GM20431 (cell line): ENCODE measurements around the gene SLC7A6.

ENCODE experiments used
- in situ Hi-C: fragments of 300-500 bp; cut with MseI, MboI; formaldehyde crosslinking; loops from one replicate; pipeline ENCODE4 v1.15.0; 2020; ENCODE audit warnings: low sequenced_read_pairs; ENCODE audit not compliant: unreplicated experiment

SLC7A6 gene

DNA sequence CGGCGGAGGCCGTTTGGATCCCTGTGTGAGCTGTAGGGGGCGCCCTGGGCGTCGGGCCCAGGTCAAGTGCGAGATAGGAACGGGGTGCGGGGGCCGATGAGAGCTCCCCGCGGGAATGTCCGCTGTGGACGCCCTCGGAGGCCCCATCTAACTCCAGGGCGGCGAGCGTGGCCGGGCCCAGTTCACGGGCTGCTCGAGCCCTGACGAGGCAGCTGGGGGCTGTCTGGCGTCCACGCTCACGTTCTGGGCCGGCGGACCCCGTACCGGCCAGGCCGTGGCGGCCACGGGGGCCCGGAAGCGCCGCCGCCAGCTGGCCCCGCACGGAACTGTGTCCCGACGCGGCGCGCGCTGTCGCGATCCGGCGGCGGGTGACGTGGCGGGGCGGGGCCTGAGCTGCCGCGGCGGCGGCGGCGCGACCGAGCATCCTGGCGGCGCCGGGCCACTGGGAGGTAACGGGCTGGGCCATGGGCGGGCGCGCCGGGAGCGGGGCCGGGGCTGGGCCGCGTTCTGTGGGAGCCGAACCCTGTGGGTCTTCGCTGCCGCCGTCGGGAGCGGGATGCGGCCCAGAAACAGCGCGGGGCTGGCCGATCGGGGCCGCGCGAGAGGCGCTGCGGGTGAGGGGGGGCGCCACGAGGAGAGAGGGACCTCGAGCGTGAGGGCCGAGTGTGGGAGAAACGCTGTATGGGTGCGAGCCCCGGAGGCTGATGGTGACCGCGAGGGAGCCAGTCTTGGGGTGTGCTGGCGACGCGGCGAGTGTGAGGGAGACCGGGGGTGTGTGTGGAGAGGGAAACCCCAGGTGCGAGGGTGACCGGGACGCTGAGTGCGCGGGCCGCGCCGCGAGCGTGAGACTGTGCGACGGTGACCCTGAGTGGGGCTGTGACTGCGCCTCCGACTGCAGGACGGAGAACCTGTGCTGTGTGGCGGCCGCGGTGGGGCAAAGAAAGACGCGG, at the start of gene SLC7A6:
TSS of gene SLC7A6 (plus strand) at position 399 of the 950 bp plus-strand sequence. CDS start 10,201 bp downstream, outside the sequence.
- in situ Hi-C loops = no loop called here

DNA sequence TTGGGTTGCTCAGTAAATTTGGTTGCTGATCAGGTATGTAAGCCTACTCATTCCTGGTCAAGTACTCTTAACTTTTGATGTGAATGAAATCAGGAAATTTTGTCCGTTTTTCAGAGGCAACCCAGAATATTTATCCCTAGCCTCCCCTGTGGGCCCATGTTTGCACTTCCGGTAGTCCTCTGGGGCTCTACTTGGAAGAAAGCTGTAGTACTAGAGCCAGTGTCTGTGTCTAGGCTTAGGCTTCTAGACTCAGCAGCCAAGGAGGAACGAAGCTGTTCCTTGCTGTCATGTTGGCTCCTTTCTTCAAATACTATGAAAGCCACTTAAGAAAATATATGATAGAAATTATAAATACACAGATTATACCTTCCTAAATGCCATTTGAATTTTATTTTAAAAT, 49.6 kb upstream of the SLC7A6 start:
- in situ Hi-C loops = no loop called here

DNA sequence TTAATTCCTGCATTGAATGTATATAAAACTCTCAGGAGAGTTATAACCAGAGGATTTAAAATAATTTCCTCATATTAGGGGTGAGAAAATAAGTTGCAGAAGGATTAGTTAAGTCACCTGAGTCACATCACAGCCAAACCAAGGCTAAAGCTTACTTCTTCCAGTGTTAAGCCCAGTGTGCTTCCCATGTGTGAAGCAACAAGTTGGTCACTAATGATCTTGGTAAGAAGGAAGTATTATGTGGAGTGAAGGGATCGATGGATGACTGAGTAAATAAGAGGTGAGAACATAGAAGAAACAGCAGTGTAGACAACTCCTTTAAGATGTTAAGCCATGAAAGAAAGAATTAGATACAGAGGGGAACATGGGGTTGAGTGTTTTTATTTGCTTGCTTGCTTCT, 49.0 kb upstream of the SLC7A6 start:
- in situ Hi-C loops = no loop called here

GRCh38 chr16:68216240-68216639, 48.1 kb upstream of the SLC7A6 start:
- in situ Hi-C loops = no loop called here

DNA sequence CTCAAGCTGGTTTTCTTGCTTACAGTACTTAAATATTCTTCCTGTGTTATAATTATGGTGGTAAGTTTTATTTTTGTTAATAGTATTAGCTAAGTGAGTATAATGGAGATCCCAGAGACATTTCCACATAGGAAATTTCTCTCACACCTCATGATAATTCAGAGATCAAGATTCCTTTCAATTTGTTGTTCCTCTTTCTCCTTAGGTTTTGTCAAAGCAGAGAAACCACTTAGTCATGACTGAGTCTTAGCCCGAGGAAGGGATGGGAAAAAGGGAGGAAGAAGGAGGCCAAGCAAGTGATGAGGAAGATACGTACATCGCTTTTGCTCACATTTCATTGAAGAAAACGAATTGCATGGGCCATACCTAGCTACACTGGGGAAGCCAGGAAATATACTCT, 46.8 kb upstream of the SLC7A6 start:
- in situ Hi-C loops = no loop called here

DNA sequence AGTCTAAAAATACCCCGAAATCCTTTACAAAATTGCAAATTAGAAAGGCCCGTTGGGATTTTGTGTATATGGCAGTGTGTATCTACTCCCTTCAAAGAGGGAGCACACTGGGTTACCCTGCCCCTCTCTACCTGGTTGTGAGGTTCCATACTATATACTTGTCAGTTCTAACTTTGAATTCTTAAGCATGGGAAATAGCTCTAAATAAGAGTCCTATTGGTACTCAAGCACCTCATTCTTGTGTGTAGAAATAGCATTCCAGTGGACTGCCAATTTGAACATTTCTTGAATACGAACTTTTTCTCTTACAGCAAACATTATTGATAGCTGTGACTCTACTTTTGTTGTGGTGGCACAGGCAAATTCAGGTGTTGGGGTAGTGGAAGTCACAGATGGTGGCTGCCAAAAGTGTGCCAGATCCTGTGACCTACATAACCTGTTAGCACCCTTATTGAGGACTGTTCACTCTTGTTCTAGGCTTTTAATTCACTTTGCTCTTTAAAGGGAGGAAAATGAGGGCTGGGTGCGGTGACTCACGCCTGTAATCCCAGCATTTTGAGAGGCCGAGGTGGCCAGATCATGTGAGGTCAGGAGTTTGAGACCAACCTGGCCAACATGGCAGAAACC, 44.5 kb upstream of the SLC7A6 start:
- in situ Hi-C loops = no loop called here

GRCh38 chr16:68223072-68223471, 41.3 kb upstream of the SLC7A6 start:
- in situ Hi-C loops = no loop called here

DNA sequence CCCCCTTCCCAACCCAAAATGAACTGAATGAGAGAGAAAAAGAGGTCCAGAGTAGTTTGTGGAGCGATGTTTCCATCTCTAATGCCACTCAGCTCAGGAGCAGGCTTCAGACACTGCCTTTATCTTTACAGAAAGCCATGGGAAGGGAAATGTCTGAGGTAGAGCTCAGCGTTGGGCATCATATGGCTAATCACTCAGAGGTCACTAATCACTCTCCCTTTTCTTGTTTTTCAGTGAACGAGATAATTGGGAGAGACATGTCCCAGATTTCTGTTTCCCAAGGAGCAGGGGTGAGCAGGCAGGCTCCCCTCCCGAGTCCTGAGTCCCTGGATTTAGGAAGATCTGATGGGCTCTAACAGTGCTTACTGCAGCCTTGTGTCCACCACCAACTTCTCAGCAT, 38.2 kb upstream of the SLC7A6 start:
- in situ Hi-C loops = no loop called here

DNA sequence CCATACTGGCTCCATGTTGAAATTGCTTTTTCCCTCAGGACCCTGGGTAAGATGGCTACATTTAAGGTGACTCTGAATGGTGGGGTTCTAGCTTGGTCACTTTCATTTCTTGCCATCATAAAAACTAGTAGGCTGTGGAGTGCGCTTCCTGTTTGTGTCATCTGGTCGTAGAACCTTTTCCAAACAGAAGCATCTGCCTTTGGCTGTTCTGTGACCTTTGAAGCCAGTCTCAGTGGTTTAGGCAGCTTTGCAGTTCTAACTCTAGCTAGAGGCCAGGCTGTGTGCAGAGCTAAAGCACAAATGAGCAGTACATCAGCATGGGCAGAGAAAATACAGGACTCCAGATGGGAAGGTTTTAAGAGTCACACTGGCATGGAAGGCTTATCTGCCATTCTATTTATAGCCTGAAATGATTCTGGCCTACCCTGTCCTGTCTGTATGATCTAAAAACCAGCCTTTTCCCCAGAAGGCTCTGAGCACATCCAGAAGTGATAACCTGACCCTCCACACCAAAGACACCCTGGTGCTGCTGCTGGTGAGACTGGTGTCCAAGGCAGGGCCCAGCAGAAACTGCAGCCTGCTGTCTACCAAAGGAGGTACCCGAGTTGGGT, 37.0 kb upstream of the SLC7A6 start:
- in situ Hi-C loops = no loop called here

GRCh38 chr16:68227850-68228553, 36.3 kb upstream of the SLC7A6 start:
- in situ Hi-C loops = no loop called here

DNA sequence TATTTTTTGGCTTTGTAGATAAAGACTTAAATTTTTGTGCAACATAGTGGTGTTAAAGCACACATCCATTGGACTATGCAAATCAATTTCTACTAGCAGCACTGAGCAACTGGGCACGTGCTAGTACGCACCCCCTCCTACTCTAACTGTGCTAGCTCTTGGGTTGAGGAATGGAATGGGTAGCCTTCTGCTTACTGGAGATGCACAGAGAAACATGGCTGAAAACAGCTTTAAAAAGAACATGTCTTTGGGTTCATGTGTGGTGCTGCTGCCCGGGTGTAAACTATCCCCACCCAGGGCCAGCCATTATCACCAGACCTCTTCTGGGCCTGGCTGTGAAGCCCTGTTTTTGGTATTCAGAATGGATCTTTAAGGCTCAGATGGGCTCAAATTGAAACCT, 35.7 kb upstream of the SLC7A6 start:
- in situ Hi-C loops = no loop called here

GRCh38 chr16:68229431-68230175, 34.7 kb upstream of the SLC7A6 start:
- in situ Hi-C loops = no loop called here

DNA sequence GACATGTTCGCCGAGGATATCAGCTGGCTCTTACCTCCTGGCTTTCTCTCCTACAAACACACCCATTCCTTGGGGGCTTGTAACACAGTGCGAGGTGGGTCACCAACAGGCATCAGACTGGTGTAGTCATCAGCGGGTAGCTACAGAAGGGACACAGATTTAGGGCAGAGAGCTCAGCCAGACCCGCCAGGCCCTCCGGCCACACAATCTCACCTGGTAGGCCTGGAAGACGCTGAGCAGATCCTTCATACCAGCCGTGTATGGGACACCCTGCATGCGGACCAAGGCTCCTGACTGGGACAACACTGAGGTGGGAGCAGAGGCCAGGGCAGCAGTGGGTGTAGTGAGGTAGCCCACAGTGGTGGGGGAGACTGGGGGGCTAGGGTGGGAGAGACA, 34.2 kb upstream of the SLC7A6 start:
- in situ Hi-C loops = no loop called here

DNA sequence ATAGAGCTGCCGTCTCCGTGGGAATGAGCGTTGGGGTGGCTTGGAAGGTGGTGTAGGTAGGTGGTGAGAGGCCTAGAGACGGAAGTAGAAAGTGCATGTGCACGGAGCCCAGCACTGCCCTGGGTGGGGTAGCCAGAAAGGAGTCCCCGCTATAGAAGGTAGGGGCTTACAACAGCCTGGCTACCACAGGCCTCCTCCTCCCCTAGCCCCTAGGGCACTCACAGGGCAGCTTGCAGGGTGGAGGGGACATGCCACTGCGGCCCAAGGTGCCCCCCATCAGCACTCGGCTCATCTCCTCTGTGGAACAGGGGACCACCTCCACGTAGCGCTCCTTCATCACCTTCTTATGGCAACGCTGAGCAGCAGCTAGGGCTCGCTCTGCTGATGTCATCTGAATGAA, 33.4 kb upstream of the SLC7A6 start:
- in situ Hi-C loops = no loop called here

- in situ Hi-C loops = no loop called here
Observed at GRCh38 chr16:68231384-68232136, 32.8 kb upstream of the SLC7A6 start.

GRCh38 chr16:68232335-68232734, 32.0 kb upstream of the SLC7A6 start:
- in situ Hi-C loops = no loop called here

GRCh38 chr16:68233085-68233834, 31.1 kb upstream of the SLC7A6 start:
- in situ Hi-C loops = no loop called here

DNA sequence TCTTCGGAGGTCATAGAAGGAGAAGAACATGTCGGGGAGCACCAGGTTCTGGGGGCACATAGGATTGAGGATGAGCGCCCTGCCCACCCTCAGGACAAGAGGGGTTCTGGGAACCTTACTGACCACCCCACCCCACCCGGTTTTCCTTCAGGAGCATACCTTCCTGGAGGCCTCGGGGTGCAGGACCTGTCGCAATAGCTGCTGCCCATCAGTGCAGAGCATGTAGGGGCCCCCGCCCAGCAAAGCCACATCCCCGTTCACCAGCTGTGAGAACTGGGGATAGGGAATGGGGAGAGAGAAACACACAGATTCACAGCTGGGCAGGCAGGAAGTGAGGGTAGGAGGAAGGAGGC, 30.5 kb upstream of the SLC7A6 start:
- in situ Hi-C loops = no loop called here
